OCI-LY3 (cell line): Measurements from ENCODE around the gene RPL35.
A peak's percentile ranks its signal among the peaks of the same experiment; 100 is the strongest.

Source experiments
- H2AFZ ChIP-seq: fragments of 200-600, 300-600 bp; shearing (Covaris generic); 2 replicates; pipeline ENCODE4 v1.6.0; 2014; ENCODE audit warnings: antibody characterized with exemption, low read depth, low read length
- H3K27ac ChIP-seq: fragments of 200-600, 300-600 bp; sonication (generic); 2 replicates; pipeline ENCODE4 v1.5.1; 2014; ENCODE audit warnings: mild to moderate bottlenecking, low read length, moderate library complexity, mixed read lengths
- H3K27me3 ChIP-seq: fragments of 200-600, 300-600 bp; sonication (generic); 2 replicates; pipeline ENCODE4 v1.6.1; 2014; ENCODE audit warnings: low read depth, low read length, mixed read lengths
- H3K36me3 ChIP-seq: fragments of 200-600, 300-600 bp; sonication (generic); replicated peaks from 2 replicates; pipeline ENCODE3; 2014; ENCODE audit warnings: low read depth, low read length, mixed read lengths
- H3K4me1 ChIP-seq: fragments of 300-600, 200-600 bp; sonication (generic); 2 replicates; pipeline ENCODE4 v1.6.1; 2014; ENCODE audit warnings: low read length, mixed read lengths
- H3K4me2 ChIP-seq: fragments of 200-600, 300-600 bp; sonication (generic); 2 replicates; pipeline ENCODE4 v1.6.1; 2014; ENCODE audit warnings: low read length, mixed read lengths
- H3K4me3 ChIP-seq: fragments of 300-600, 200-600 bp; sonication (generic); 2 replicates; pipeline ENCODE4 v1.5.1; 2014; ENCODE audit warnings: antibody characterized with exemption, mild to moderate bottlenecking, low read length, moderate library complexity
- H3K79me2 ChIP-seq: fragments of 300-600, 200-600 bp; shearing (Covaris generic); 2 replicates; pipeline ENCODE4 v1.6.1; 2014; ENCODE audit warnings: mild to moderate bottlenecking, low read length, mixed read lengths
- H3K9ac ChIP-seq: fragments of 300-600, 200-600 bp; shearing (Covaris generic); 2 replicates; pipeline ENCODE4 v1.6.0; 2014; ENCODE audit warnings: mild to moderate bottlenecking, low read length, moderate library complexity
- H3K9me3 ChIP-seq: fragments of 200-600, 300-600 bp; shearing (Covaris generic); 2 replicates; pipeline ENCODE4 v1.6.1; 2014; ENCODE audit warnings: low read length, mixed read lengths; ENCODE audit not compliant: insufficient read depth
- H4K20me1 ChIP-seq: fragments of 200-600, 300-600 bp; sonication (generic); 2 replicates; pipeline ENCODE4 v1.6.1; 2016; ENCODE audit warnings: low read length, mixed read lengths; ENCODE audit not compliant: insufficient read depth
- CTCF ChIP-seq: fragments of 200-600, 300-600 bp; sonication (generic); IDR thresholded peaks from 2 replicates; pipeline ENCODE4 v1.5.1; 2014; ENCODE audit warnings: antibody characterized with exemption, low read length, low read depth
- EZH2phosphoT487 ChIP-seq: fragments of 200-600 bp; shearing (Covaris generic); IDR thresholded peaks from 2 replicates; pipeline ENCODE4 v1.6.1; 2018; ENCODE audit warnings: antibody characterized with exemption, mixed run types, low read depth

The RPL35 gene

DNA sequence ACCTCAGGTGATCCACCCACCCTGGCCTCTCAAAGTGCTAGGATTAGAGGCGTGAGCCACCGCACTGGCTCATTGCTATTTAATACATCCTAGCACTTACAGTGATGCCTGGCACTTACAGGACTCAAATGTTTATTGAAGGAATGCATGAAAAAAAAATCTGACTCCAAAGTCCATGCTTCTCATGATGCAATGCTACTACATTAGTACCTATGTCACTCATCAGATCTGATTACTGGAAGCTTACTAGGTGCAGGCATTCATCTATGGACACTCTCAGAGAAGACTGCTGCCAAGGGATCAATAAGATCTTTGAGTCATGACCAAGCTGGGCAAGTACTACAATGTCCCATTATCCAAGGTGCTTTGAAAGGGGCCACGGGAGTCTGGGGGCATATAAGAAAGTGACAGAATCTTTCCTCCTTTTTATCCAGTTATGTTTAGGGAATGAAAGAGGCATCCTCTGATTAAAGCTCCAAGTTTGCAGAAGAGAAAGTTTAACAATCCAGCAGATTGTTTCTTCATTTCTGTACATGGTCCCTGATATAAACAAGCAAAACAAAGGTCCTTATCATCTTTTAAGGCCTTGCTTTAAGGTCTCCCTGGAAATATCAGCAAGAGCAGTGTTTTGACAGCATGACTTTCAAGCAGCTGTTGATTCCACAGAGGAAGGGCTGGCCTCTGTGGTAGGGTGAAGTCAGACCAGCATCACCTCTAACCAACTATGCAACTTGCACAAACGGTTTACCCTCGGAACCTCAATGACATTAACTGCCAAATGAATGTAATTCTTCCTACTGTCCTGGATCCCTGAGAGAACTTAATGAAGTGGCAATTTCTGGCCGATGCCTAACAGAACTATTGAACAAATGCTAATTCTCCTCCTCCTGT, 36.1 kb upstream of the RPL35 start:
- peaks cover 3% of the 10 kb centered on the region for H3K36me3 ChIP-seq
- H3K4me3 ChIP-seq, result no peak overlapping the region
- no peaks in the 10 kb centered on the region for H3K79me2 ChIP-seq
- no peaks in the 10 kb centered on the region for H3K9me3 ChIP-seq
- no peak overlapping the region for H3K27ac ChIP-seq
- TF ChIP-seq EZH2phosphoT487, result no peak
- TF ChIP-seq CTCF, result no peak
- no peak overlapping the region for H2AFZ ChIP-seq
- H3K27me3 ChIP-seq, result no peaks in the 10 kb centered on the region
- H4K20me1 ChIP-seq, result no peaks in the 10 kb centered on the region
- no peak overlapping the region for H3K4me2 ChIP-seq
- no peak overlapping the region for H3K9ac ChIP-seq
- H3K4me1 ChIP-seq, result peaks cover 2% of the 10 kb centered on the region; the same call in 1 of the 2 replicates

DNA sequence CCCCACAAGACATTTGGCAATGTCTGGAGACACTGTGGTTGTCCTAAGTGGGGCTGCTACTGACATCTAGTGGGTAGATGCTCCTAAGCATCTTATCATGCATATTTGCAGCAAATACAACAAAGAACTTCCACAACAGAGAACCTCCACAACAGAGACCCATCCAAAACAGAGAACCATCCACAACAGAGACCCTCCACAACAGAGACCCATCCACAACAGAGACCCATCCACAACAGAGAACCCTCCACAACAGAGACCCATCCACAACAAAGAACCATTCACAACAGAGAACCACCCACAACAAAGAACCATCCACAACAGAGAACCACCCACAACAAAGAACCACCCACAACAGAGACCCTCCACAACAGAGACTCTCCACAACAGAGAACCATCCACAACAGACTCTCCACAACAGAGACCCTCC, 33.0 kb upstream of the RPL35 start:
- no peaks in the 10 kb centered on the region for H3K27me3 ChIP-seq
- no peak overlapping the region for H3K4me3 ChIP-seq
- no peaks in the 10 kb centered on the region for H4K20me1 ChIP-seq
- H3K9ac ChIP-seq, result no peak overlapping the region
- peaks cover 2% of the 10 kb centered on the region; the same call in 1 of the 2 replicates for H3K4me1 ChIP-seq
- no peak overlapping the region for H3K27ac ChIP-seq
- no peaks in the 10 kb centered on the region for H3K79me2 ChIP-seq
- H3K36me3 ChIP-seq, result peaks cover 3% of the 10 kb centered on the region
- H3K4me2 ChIP-seq, result no peak overlapping the region
- TF ChIP-seq CTCF (peak; percentile 73), EZH2phosphoT487 (no peak)
- no peaks in the 10 kb centered on the region for H3K9me3 ChIP-seq
- H2AFZ ChIP-seq, result no peak overlapping the region

DNA sequence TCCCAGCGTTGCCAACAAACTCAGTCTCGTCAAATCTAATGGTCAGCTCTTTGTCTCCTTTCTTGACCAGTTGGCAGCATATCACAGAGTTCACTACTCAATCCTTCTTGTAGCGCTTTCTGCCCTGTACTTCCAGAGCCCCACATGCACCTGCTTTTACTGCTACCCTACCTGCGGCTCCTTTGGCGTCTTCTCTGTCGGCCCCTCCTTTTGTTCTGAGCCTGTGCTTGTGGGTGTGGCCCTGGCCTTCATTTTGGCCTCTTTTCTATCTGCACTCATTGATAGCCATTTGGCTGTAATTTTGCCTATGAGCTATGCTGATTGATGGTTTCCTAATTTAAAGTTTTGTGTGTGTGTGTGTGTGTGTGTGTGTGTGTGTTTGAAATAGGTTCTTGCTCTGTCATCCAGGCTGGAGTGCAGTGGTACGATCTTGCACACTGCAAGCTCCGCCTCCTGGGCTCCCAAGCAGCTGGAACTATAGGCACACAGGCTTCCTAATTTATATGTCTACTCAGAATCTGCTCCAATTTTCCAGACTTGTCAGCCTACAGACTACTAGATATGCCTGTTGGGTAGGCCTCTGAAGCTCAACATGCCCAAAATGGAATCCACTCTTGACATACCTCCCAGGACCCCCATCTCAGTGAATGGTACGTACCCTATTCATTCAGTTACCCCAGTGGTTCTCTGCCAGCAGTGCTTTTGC, 32.4 kb upstream of the RPL35 start:
- H2AFZ ChIP-seq, result no peak overlapping the region
- no peaks in the 10 kb centered on the region for H3K9me3 ChIP-seq
- H3K27me3 ChIP-seq, result no peaks in the 10 kb centered on the region
- no peaks in the 10 kb centered on the region for H4K20me1 ChIP-seq
- no peak overlapping the region for H3K4me2 ChIP-seq
- H3K36me3 ChIP-seq, result peaks cover 3% of the 10 kb centered on the region
- no peak overlapping the region for H3K27ac ChIP-seq
- H3K4me1 ChIP-seq, result peaks cover 2% of the 10 kb centered on the region; the same call in 1 of the 2 replicates
- TF ChIP-seq EZH2phosphoT487 (no peak), CTCF (no peak)
- H3K79me2 ChIP-seq, result no peaks in the 10 kb centered on the region
- no peak overlapping the region for H3K4me3 ChIP-seq
- H3K9ac ChIP-seq, result no peak overlapping the region

DNA sequence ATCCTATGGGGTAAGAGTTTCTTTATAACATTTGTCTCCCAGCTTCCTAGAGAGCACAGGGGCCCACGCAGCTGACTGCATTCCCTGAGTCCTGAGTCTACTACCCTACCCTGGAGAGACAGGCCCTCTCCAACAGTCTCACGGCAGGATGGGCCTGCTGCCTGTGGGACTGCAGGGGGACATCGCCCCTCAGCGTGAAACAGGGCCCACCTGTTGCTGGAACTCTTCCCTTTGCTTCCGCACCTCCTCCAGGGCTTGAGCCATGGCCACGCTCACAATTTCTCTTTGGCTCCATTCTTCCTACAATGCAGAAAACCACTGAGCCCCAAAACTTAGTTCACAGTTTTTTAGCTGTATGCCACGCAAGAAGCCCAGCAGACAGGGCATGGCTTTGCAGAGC, 28.4 kb upstream of the RPL35 start:
- no peak overlapping the region for H3K27ac ChIP-seq
- no peak overlapping the region for H3K4me3 ChIP-seq
- H3K4me2 ChIP-seq, result no peak overlapping the region
- H3K4me1 ChIP-seq, result peaks cover 2% of the 10 kb centered on the region
- H3K9ac ChIP-seq, result no peak overlapping the region
- no peaks in the 10 kb centered on the region for H3K9me3 ChIP-seq
- no peak for TF ChIP-seq EZH2phosphoT487
- no peak for TF ChIP-seq CTCF
- no peaks in the 10 kb centered on the region for H4K20me1 ChIP-seq
- H3K27me3 ChIP-seq, result no peaks in the 10 kb centered on the region
- no peak overlapping the region for H2AFZ ChIP-seq
- H3K36me3 ChIP-seq, result peaks cover 14% of the 10 kb centered on the region
- no peaks in the 10 kb centered on the region for H3K79me2 ChIP-seq
